ENCODE data around the gene CD300LG.

GRCh38 chr17:43845766-43846165, 1.2 kb upstream of the CD300LG start:
- no peak for TF ChIP-seq CTCF (IDR thresholded peaks at IDR 0.05)
- TF ChIP-seq POLR2A (IDR thresholded peaks at IDR 0.05): no peak
- no peak for TF ChIP-seq EP300 (IDR thresholded peaks at IDR 0.05)
